ENCODE results near the gene C16orf95.

DNA sequence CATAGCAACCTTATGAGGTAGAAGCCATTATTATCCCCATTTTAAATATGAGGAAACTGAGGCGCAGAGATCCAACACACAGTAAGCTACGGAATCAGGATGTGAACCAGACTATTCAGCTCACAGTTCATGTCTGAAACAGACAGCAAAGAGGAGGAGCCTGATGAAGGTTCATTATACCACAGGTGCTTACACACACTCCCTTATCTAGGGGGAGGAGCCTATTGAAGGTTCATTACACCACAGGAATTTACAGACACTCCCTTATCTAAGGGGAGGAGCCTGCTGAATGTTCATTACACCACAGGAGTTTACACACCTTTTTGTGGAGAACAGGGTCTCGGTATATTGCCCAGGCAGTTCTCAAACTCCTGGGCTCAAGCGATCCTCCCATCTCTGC, 21.9 kb downstream of the C16orf95 start:
- TF ChIP-seq, protein P1, sequence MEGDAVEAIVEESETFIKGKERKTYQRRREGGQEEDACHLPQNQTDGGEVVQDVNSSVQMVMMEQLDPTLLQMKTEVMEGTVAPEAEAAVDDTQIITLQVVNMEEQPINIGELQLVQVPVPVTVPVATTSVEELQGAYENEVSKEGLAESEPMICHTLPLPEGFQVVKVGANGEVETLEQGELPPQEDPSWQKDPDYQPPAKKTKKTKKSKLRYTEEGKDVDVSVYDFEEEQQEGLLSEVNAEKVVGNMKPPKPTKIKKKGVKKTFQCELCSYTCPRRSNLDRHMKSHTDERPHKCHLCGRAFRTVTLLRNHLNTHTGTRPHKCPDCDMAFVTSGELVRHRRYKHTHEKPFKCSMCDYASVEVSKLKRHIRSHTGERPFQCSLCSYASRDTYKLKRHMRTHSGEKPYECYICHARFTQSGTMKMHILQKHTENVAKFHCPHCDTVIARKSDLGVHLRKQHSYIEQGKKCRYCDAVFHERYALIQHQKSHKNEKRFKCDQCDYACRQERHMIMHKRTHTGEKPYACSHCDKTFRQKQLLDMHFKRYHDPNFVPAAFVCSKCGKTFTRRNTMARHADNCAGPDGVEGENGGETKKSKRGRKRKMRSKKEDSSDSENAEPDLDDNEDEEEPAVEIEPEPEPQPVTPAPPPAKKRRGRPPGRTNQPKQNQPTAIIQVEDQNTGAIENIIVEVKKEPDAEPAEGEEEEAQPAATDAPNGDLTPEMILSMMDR (IDR thresholded peaks at IDR 0.05) = no peak
- no peak for TF ChIP-seq POLR2A (IDR thresholded peaks at IDR 0.05)
